Lower lobe of right lung (tissue), 2 donors: ENCODE measurements around the gene FGF9. TPM values are rescaled to one million over a fixed set of nuclear protein-coding genes. Genes with fewer than 3 reads are reported as not detected.

Experiments
- ATAC-seq, 2 donors: fragments of 200-7000 bp; cut with Tn5 transposase; one replicate each; pipeline ENCODE4 v1.9.1; 2020 to 2022; ENCODE audit warnings: mild to moderate bottlenecking in 2 of 2, moderate library complexity in 2 of 2
- DNase-seq: peaks from one replicate; pipeline ENCODE4 v3.0.0-alpha.2; 2020
- H3K27ac ChIP-seq: fragments of 200-600 bp; one replicate; pipeline ENCODE4 v1.8.0; 2022
- H3K27me3 ChIP-seq: fragments of 200-600 bp; one replicate; pipeline ENCODE4 v1.8.0; 2022; ENCODE audit warnings: low read depth
- H3K36me3 ChIP-seq: fragments of 200-600 bp; one replicate; pipeline ENCODE4 v1.8.0; 2022; ENCODE audit warnings: mild to moderate bottlenecking
- H3K4me1 ChIP-seq: fragments of 200-600 bp; one replicate; pipeline ENCODE4 v1.8.0; 2022
- H3K4me3 ChIP-seq: fragments of 200-600 bp; one replicate; pipeline ENCODE4 v1.8.0; 2022; ENCODE audit warnings: mild to moderate bottlenecking
- H3K9me3 ChIP-seq: fragments of 200-600 bp; one replicate; pipeline ENCODE4 v1.8.0; 2022
- CTCF ChIP-seq: fragments of 200-600 bp; IDR thresholded peaks from one replicate; pipeline ENCODE4 v1.8.0; 2022; ENCODE audit warnings: antibody characterized with exemption, mild to moderate bottlenecking
- intact Hi-C: fragments of 100-400 bp; cut with DNase I; formaldehyde crosslinking; loops from one replicate; pipeline ENCODE4 v1.11.0; 2022
- total RNA-seq: library from RNA; stranded (reverse); fragmentation: NEBNext Ultra II Directional; extraction: Animal tissue kit (Norgen Biotek cat#: 25700); gene quantifications from one replicate; pipeline ENCODE4 v1.2.1, GENCODE V29; 2021
- donor health status: DM: no; HTN: yes; CAD: no; lungs with severe emphysema.

FGF9 gene
- total RNA-seq, 1 donor from 2014 or later = 1.6 TPM

GRCh38 chr13:21739771-21740170, 68.9 kb downstream of the FGF9 start:
- no peaks in the 10 kb centered on the region for H3K9me3 ChIP-seq
- intact Hi-C loops = no loop called here
- DNase-seq (no peak), ATAC-seq (no peak)
- H3K27ac ChIP-seq = no peak overlapping the region
- no peaks in the 10 kb centered on the region for H3K36me3 ChIP-seq
- H3K4me1 ChIP-seq = no peaks in the 10 kb centered on the region
- no peak for TF ChIP-seq CTCF
- H3K27me3 ChIP-seq = no peaks in the 10 kb centered on the region
- H3K4me3 ChIP-seq = no peak overlapping the region

DNA sequence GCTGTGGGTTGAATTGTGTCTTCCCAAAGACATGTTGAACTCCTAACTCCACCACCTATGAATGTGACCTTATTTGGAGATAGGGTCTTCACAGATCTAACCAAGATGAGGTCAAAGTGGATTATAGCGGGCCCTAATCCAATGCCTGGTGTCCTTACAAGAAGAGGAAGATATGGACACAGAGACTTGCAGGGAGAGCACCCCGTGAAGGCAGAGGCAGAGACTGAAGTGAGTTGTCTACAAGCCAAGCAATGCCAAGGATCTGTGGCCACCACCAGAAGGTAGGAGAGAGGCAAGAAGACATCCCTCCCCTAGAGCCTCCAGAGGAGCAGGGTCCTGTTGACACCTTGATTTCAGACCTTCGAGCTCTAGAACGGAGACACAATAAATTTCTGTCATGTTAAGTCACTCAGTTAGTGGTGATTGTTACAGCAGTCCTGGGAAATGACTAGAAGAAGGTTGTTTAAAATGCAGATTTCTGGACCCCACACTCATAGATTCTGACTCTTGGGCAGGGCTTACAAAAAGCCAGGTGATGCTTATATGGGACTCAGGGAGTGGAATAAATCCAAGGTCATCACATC, 70.6 kb downstream of the FGF9 start:
- DNase-seq = no peak
- no peak for TF ChIP-seq CTCF
- Histone ChIP-seq H3K9me3 (no peaks in the 10 kb centered on the region), H3K27me3 (no peaks in the 10 kb centered on the region), H3K27ac (no peak overlapping the region), H3K36me3 (no peaks in the 10 kb centered on the region), H3K4me1 (no peaks in the 10 kb centered on the region), H3K4me3 (no peak overlapping the region)
- ATAC-seq = no peak
- intact Hi-C loops = no loop called here

DNA sequence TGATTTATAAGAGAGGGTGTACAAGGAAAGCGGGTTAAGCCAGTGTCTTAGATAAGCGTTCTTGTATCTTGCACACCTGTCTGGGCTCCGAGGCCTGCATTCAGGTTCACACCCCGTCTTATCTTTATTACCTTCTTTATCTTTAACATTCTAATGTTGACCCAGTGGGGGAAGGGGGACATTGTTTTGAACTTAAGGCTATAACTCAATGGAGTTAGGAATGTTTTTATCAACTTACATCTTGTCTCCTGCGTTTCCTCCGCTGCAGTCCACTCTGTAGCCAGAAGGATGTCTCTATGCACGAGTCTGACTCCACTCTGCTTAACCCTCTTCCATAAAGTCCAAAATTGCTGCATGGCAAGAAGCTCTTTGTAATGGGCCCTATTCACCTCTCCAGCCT, 71.2 kb downstream of the FGF9 start:
- TF ChIP-seq CTCF = no peak
- Histone ChIP-seq H3K27ac (no peak overlapping the region), H3K9me3 (no peaks in the 10 kb centered on the region), H3K4me3 (no peak overlapping the region), H3K27me3 (no peaks in the 10 kb centered on the region), H3K4me1 (no peaks in the 10 kb centered on the region), H3K36me3 (no peaks in the 10 kb centered on the region)
- intact Hi-C loops = no loop called here
- no peak for ATAC-seq
- no peak for DNase-seq

GRCh38 chr13:21744149-21744548, 73.3 kb downstream of the FGF9 start:
- H3K27me3 ChIP-seq = no peaks in the 10 kb centered on the region
- no peaks in the 10 kb centered on the region for H3K36me3 ChIP-seq
- intact Hi-C loops = no loop called here
- ATAC-seq (no peak), DNase-seq (no peak)
- H3K4me3 ChIP-seq = no peak overlapping the region
- no peak overlapping the region for H3K27ac ChIP-seq
- no peaks in the 10 kb centered on the region for H3K9me3 ChIP-seq
- no peaks in the 10 kb centered on the region for H3K4me1 ChIP-seq
- no peak for TF ChIP-seq CTCF

GRCh38 chr13:21745307-21745706, 74.4 kb downstream of the FGF9 start:
- DNase-seq = no peak
- intact Hi-C loops = no loop called here
- Histone ChIP-seq H3K4me1 (no peaks in the 10 kb centered on the region), H3K36me3 (no peaks in the 10 kb centered on the region), H3K4me3 (no peak overlapping the region), H3K27ac (no peak overlapping the region), H3K27me3 (no peaks in the 10 kb centered on the region), H3K9me3 (no peaks in the 10 kb centered on the region)
- ATAC-seq = no peak
- no peak for TF ChIP-seq CTCF

GRCh38 chr13:21747456-21747855, 76.6 kb downstream of the FGF9 start:
- H3K9me3 ChIP-seq = no peaks in the 10 kb centered on the region
- no peak for TF ChIP-seq CTCF
- intact Hi-C loops = no loop called here
- no peaks in the 10 kb centered on the region for H3K36me3 ChIP-seq
- DNase-seq (no peak), ATAC-seq (no peak)
- no peaks in the 10 kb centered on the region for H3K4me1 ChIP-seq
- no peak overlapping the region for H3K4me3 ChIP-seq
- no peak overlapping the region for H3K27ac ChIP-seq
- no peaks in the 10 kb centered on the region for H3K27me3 ChIP-seq
